C4-2B (cell line): Measurements from ENCODE around the gene ACP1.

Experiments used
- CTCF ChIP-seq: fragments of 450-650 bp; conservative IDR thresholded peaks from 2 replicates; pipeline ENCODE4 v1.5.1; 2017; ENCODE audit warnings: mild to moderate bottlenecking
- ZFX ChIP-seq: fragments of 450-650 bp; IDR thresholded peaks from 2 replicates; pipeline ENCODE4 v1.6.1; 2017

- TF ChIP-seq ZFX (no peak), CTCF (no peak)
Observed at GRCh38 chr2:228518-229278, 36.0 kb upstream of the ACP1 start.
